NCI-H2107 (cell line): ENCODE results near the gene ELFN2.
"Not testable (repeated sequence)": the region's sequence is repeated elsewhere in the genome, so short reads cannot be mapped to it uniquely, and the experiment has no call there.

Experiments
- DNase-seq: peaks from one replicate; lab custom pipeline; 2025; lab: John Stamatoyannopoulos, UW

Gene ELFN2

GRCh38 chr22:37334859-37335805 is 92.1 kb downstream of the ELFN2 start:
- DNase-seq: peak; percentile 26

DNA sequence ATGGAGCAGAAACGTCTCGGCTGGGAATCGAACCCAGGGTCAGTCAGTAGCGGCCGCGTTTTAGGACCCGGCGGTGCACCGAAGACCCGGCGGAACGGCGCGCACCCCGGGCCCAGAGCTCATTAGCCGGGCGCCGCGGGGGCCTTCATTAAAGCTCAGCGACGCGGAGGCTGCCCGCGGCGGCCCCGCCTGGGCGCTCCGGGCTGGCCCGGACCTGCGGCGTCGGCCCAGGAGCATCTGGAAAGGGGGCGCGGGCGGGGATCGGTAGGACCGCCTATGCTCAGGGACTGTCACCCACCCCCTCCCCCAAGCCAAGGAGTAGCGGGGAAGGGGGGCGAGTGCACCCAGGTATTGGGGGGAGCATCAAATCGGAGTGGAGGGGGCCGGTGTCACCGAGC is 92.8 kb downstream of the ELFN2 start:
- no peak for DNase-seq

DNA sequence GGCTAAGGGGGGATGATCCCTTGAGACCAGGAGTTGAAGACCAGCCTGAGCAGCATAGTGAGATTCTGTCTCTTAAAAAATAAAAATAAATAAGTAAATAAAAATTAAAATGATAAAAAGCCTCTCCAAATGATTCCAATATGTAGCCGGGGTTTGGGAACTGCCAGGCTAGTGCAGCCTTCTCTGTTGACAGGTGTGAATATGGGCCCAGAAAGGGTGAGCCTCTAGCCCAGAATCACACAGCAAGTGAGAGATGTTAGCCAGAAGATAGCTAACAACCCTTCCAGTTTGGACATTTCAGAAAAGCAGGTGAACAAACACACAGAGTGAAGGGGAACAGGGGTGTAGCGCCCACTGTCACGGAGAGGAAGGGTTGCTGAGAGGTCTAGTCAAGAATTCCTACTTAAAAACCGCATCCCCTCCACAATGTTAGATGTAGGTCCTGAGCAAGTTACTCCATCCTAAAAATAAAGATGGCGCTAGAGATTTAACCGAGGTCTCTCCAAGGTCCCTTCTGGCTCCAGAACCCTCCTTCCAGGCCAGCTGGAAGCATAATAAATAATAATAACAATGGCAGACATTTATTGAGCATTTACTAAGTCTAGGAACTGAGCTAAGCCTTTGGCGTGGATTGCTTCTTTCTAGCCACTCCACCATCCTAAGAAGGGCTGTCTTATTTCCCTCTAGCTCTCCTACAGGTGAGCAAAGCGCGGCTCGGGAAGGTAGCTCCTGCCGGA is 93.4 kb downstream of the ELFN2 start:
- DNase-seq: no peak

DNA sequence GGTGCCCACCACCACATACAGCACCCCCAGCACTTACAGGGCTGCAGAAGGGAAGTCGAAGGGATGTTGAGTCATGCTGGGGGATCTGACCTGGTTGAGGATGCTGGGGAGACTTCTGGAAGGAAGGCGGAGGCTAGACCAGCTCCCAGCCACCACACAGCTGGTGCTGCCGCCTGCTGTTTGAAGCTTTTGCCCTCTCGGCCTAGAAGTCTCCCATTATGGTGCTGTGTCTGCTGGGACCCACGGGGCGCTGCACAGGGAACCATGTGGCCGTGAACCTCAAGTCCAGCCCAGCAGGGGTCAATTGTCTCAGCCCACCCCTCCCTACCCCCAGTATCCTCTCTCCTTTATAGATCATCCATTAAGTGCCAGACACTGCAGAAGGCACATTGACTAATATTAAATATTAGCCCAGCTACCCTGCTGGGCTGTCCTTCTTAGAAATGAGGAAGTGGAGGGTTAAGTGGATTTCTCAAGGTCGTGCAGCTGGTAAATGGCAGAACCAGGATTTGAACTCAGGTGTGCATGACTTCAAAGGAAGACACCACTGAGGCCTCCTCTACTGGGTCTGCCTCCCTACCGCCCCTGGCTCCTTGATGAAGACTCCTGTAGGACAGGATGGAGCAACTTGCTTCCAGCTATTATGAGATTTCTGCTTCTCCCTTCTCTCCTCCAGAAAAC is 95.3 kb downstream of the ELFN2 start:
- DNase-seq: no peak

- no peak for DNase-seq
These were observed 96.2 kb downstream of the ELFN2 start for GRCh38 chr22:37331034-37331428.

- DNase-seq: peak; percentile 31
These were observed 96.9 kb downstream of the ELFN2 start for GRCh38 chr22:37330200-37331033.

GRCh38 chr22:37329238-37330140 is 97.8 kb downstream of the ELFN2 start:
- DNase-seq: no peak

- DNase-seq: not testable (repeated sequence)
These were observed 98.6 kb downstream of the ELFN2 start for GRCh38 chr22:37328538-37329237.

DNA sequence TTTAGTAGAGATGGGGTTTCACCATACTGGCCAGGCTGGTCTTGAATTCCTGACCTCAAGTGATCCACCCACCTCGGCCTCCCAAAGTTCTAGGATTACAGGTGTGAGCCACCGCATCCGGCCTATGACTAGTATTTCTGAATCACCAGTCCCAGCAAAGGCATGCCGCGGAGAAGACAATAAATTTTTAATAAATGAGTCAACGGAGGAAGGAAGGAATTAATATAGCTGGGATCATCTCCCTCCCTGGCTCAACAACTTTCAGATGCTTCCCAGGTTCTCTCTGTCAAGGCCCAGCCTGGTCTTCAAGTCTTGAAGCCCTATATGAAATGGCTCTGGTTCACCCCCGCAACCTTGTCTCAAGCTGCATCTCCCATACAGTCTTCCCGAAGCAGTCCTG is 99.3 kb downstream of the ELFN2 start:
- no peak for DNase-seq

DNA sequence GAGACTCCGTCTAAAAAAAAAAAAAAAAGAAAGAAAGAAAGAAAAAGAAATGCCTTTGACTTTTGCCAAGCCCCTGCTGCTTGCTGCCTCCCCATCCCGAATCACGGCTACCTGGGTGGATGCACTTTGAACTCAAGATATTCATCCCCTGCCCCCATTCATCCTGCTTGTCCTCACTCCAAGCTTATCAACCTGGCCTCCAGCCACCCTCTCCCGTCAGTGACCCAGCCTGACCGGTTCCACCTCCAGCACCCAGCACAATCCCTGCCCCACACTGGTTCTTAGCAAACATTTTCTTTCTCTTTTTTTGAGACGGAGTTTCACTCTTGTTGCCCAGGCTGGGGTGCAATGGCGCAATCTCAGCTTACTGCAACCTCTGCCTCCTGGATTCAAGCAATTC is 100.6 kb downstream of the ELFN2 start:
- DNase-seq: no peak

DNA sequence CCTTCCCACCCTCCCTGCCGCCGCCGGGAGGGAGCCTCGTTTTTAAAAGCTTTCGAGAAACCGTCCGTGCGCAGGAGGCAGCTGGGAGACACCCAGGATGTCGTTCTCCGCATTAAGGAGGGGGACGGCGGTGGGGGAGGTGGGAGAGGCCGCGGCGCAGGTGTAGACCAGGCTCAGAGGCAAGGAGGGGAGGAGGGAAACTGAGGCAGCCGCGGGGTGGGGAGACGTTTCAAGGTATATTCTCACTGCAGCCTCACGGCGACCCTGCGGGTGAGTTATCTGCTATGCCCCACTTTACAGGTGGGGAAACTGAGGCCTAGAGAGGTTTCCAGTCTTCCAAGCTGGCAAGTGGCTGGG is 102.3 kb downstream of the ELFN2 start:
- no peak for DNase-seq

- DNase-seq: no peak
These were observed 102.8 kb downstream of the ELFN2 start for GRCh38 chr22:37324340-37325038.

- no peak for DNase-seq
These were observed 106.3 kb downstream of the ELFN2 start for GRCh38 chr22:37320726-37321677.

DNA sequence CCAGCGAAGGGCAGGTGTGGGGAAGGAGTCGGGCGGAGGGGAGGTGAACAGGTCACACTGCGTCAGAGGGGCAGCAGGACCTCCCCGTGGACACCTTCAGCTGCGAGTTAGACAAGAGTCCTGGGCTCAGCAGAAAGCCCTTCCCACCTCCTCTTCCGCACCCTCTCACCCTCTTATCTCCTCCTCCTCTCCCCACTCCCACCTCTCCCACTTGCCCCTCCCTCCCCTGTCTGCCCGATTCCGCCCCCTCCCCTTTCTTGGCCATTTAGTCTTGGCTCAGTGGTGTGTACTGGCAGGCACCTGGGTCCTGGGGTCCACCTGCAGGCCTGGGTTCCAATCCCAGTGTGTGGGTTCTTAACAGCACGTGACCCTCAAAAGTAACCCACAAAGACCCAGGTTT is 107.8 kb downstream of the ELFN2 start:
- no peak for DNase-seq

DNA sequence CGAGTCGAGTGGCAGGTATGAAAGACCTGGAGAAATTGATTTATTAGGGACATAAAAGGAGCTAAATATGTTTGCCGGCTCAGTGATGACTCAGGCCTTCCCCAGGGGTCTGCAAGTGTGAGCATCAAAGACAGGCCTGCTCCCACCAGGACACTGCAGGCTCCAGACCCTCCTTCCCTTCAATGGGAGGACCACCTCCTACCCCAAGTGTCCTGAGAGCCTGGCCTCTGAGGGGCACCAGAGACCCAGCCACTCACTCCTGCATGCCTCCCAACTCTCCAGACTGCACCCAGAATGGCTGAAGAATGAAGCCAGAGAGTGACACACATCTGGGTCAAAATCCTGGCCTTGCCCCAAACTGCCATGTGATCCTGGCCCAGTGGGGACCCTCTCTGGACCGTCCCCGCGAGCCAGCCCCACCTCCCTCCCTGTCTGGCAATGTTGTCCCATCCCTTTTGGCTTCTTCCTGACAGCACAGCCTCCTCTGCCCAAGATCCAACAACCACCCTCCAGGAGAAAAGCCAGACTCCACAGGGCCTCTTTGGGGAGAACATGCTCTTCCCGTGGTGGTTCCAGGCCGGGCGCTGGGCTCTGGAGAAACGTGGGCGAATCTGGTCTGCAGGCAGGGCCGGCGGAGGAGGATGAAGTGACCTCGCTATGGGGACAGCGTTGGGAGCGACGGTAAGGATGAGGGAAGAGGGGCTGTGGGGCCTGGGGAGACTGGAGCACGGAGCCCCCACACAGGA is 108.7 kb downstream of the ELFN2 start:
- DNase-seq: no peak
